T1000 (cell line): ENCODE measurements around the gene DEDD.

Experiments
- DNase-seq: peaks from one replicate; lab custom pipeline; 2025; ENCODE audit warnings: mixed read lengths; lab: John Stamatoyannopoulos, UW

Gene DEDD

DNA sequence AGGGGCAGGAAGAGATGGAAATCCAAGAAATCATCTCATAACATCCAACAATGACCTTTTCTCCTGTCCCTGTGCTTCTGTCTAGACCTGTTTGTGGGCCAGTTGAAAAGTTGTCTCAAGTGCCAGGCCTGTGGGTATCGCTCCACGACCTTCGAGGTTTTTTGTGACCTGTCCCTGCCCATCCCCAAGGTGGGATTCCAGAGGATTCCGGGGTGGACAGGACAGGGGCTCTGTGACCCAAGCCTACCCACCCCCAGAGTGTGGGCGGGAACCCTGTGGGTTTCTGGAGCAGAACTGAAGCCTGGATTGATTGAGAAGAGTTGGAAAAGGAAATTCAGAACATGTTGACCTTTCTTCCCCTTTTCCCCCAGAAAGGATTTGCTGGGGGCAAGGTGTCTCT is 31.3 kb upstream of the DEDD start:
- DNase-seq = no peak

DNA sequence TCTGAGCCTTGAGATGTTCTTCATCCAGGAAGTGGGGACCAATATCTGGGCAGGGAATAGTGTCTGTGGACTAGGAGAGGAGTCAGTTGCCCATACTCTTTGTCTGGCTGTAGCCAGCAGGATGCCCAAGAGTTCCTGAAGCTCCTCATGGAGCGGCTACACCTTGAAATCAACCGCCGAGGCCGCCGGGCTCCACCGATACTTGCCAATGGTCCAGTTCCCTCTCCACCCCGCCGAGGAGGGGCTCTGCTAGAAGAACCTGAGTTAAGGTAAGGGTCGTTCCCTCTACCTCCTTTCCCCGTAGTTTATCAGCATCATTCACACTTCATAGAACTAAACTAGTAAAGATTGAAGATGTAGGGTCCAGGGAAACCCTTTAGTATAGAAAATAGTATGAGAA is 30.3 kb upstream of the DEDD start:
- DNase-seq = no peak

DNA sequence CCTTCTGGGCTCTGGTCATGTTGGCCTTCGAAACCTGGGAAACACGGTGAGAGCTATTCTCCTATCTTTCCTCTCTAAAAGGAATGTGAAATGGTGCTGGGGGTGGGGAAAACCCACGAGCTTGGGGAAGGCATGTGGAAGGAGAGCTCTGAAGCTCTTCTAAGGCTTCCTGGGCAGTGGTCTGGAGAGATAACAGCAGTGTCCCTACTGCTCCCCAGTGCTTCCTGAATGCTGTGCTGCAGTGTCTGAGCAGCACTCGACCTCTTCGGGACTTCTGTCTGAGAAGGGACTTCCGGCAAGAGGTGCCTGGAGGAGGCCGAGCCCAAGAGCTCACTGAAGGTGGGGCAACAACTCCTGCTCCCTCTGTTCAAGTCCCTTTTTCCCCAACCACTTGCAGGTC is 29.6 kb upstream of the DEDD start:
- no peak for DNase-seq

DNA sequence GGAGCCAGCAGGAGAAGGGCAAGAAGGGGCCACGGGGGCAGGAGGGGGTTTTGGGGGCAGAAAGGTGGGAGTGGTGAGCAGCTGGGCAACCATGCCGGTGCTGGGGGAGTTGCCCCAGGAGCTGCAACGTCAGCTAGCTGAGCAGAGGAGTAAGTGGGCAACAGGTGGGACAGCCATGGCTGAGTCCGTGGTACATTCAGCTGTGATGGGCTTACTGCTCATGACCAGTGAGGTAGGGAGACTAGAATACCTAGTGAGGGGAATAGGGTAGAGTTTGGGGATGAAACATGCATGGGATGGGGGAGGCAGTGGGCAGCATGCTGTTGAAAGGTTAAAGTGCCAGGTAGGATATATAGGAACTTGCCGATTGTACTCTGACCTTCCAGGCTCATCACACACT is 29.2 kb upstream of the DEDD start:
- DNase-seq = no peak

DNA sequence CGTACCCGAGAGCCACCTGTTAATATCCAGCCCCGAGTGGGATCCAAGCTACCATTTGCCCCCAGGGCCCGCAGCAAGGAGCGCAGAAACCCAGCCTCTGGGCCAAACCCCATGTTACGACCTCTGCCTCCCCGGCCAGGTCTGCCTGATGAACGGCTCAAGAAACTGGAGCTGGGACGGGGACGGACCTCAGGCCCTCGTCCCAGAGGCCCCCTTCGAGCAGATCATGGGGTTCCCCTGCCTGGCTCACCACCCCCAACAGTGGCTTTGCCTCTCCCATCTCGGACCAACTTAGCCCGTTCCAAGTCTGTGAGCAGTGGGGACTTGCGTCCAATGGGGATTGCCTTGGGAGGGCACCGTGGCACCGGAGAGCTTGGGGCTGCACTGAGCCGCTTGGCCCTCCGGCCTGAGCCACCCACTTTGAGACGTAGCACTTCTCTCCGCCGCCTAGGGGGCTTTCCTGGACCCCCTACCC is 28.2 kb upstream of the DEDD start:
- DNase-seq = no peak

DNA sequence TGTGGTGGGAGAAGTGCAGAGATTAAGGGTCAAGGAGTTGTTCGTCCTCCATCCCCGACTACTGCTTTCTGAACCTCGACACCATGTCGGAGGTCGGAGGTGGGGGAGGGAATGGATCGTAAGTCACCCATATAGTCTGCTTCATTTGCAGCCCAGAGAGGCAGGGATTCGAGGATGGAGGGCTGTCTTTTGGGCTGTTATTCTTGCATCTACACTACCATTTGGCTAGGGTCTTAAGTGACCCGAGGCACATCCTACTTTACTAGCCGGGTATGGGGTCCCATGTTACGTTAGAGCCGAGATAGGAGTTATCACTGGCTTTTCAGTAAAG is 27.4 kb upstream of the DEDD start:
- DNase-seq = no peak

DNA sequence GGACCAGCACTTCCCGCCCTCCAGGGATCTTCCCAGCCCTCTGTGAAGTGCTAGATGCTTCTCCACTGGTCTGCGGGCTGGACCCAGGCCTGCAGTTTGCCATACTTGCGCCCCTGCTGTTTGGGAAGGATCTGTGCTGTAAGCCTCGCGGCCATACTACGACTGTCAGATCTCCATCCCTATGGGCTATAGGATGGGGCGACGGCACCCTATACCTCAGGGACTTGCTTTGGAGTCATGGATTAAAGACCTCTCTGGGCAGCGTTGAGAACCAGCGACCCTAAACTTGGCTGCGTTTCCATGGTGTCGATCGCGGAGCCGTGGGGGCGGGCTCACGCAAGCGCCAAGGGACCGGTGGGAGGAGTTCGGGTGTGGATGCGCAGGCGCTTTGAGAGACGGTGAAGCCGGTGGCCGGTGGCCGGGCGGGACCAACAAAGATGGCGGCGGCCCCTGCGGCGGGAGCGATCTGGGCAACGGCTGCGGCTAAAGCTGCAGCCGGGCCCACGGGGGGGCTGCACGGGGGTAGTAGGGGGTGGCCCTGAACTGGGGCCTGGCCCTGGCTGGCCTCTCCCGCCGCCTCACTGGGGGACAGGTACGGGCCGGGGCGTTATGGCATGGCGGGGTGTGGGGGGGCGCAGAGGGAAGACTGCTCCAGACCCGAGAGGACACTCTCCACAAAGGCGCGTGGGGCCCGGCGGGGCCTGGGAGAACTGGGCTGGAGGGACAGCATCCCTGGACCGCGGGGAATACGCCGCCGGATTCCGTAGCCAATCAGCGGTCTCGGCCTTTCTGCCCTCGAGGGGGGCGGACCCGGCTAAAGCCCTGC is 26.8 kb upstream of the DEDD start, which contains the start of gene USP21:
USP21 (plus strand) TSS at position 414 of the 826 bp plus-strand sequence. CDS start 1,141 bp downstream, outside the sequence.
- DNase-seq = peak; percentile 80

DNA sequence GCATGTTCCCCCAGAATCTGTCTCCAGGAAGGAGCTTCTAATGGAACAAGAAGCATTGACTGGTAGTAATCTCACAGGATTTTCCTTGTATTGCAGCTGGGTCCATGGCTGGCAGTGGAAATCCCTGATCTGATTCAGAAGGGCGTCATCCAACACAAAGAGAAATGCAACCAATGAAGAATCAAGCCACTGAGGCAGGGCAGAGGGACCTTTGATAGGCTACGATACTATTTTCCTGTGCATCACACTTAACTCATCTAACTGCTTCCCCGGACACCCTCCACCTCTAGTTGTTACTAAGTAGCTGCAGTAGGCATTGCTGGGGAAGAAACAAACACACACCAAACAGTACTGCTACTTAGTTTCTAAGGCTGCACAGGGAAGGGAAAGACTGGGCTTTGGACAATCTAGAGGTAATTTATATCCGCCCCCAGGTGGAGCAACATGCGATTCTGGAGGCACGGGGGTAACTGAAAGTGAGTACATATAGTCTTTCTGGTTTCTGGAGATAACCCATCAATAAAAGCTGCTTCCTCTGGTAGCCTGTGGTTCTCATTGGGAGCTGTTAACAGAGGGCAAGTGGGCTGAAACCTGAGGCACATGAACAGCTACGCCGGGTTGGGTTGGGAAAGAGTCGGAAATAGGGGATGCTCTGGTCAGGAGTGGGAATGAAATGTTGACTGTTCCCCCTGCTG is 26.0 kb upstream of the DEDD start:
- no peak for DNase-seq

DNA sequence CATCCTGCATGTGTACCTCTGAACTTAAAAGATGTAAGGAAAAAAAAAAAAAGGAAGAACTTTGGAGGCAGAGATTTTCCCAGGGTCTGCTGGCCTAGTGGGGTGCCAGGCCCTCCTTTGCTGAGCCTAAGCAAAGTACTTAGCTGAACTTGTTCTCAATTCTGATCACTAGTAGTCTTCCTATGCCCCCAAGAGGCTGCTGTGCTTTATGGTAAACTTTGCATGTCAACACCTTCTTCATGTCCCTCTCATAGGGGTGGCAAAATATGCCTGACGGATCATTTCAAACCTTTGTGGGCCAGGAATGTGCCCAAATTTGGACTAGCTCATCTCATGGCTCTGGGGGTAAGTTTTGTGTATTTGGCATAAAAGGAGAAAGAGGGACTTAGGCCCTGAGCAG is 25.4 kb upstream of the DEDD start:
- DNase-seq = no peak

DNA sequence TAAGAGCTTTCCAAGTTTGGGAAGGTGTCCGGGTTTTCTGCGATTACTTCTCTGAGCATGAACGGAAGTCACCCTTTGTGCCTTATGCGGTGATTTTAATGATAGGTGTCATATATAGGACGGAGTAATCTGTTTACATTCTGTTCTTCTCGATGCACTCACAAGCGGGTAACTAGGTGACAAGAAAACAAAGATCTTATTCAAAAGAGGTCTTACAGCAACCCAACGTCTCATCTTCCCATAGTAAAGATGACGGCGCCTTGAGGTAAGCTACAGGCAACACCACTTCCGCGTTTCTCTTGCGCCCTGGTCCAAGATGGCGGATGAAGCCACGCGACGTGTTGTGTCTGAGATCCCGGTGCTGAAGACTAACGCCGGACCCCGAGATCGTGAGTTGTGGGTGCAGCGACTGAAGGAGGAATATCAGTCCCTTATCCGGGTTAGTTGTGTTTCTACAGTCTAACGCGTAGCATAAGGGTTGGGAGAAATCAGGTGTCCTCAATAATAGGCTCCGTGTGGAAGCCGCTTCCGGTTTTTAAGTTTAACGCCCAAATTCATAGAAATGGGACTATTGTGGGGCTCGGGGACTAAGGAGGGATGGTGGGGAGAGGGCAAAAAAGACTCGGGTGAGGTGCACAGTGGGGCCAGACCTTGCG is 21.3 kb upstream of the DEDD start, which contains the start of gene UFC1:
UFC1 (plus strand) TSS at position 297 of the 656 bp plus-strand sequence; CDS start at position 317, 20 bp downstream.
- peak; percentile 66 for DNase-seq

DNA sequence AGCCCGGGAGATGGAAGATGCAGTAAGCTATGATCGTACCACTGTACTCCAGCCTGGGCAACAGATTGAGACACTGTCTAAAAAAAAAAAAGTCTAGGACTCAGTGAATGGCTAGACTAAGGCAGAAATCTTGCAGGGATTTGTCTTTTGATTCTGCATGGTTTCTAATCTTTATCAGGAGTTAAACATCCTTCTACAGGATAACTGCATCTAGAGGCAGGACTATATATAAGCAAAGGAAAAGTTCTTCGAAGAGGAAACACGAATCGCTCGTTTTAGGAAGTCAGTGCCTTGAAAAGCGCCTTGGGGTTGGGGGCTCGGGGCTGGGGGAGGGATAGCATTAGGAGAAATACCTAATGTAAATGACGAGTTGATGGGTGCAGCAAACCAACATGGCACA is 20.7 kb upstream of the DEDD start:
- no peak for DNase-seq

DNA sequence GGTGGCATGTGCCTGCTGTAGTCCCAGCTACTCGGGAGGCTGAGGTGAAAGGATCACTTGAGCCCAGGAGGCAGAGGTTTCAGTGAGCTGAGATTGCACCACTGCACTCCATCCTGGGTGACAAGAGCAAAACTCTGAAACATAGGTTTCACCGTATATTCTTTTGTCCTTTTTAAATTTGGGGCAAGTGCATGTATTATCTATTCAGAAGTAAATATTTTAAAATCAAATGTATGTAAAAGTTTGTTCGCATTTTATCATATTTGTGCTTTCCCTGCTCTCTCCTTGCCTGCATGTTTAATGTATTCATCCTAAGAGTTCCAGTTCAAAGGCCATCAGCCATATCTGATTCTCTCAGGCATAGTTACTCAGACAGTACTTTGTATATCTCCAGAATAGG is 13.4 kb upstream of the DEDD start:
- DNase-seq = no peak

DNA sequence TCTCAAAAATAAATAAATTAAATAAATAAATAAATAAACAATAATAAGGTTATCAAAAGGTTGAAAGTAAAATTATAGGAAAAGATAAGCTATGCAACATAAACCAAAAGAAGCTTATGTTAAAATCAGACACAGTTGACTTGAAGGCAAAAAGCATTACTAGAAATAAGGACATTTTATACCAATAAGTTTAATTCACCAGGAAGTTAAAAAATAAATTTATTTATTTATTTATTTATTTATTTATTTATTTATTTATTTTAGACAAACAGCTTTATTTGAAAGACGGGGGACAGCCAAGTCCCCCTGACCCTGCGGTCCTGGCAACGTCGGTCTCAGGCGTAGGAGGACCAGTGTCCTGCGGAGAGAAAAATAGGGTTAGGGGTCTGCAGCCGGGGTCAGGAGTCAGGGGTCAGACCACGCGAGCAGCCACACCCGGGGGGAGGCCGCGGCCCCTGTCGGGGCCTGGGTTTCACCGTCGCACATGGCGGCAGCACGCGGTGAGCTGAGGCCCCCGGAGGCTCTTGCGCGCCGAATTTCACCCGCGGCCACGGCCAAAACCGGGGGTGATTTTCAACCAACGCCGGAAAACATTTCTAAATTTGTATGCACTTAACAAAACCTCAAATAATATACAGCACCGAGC is 8.4 kb upstream of the DEDD start:
- DNase-seq = no peak

DNA sequence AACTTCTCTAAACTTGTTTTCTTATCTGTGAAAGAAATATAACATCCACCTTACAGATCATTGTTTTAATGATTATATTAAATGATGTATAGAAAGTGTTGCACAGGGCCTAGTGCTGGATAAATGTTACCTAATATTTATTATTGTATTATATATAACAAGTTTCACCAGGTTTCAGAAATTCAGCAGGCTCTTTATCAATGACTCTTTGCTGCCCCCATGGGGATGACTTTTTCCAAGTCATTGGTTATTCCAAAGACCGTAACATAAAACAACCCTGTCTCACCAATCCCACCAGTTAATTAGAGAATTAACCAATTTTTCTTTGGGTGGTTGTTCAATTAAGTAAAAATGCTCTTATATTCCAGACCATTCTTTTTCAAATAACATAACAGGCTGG is 7.3 kb upstream of the DEDD start:
- DNase-seq = no peak

DNA sequence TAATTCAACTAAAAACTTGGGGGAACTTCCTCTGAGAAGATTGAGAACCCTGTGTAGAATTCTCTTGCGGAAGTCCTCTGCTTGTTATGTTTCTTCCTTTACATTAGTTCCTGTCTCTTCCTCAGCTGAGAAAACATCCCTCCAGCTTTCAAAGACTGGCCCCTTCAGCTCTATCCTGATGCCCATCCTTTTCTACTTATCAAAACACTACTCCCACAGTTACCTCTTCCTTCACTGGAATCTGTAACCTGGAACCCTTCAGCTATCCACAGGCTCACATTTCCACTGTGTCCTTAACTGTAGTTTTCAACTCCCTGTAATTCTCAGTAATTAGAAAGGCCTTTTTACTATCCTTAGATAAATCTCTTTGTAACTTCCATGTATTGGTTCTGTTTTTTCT is 6.0 kb upstream of the DEDD start:
- no peak for DNase-seq

DNA sequence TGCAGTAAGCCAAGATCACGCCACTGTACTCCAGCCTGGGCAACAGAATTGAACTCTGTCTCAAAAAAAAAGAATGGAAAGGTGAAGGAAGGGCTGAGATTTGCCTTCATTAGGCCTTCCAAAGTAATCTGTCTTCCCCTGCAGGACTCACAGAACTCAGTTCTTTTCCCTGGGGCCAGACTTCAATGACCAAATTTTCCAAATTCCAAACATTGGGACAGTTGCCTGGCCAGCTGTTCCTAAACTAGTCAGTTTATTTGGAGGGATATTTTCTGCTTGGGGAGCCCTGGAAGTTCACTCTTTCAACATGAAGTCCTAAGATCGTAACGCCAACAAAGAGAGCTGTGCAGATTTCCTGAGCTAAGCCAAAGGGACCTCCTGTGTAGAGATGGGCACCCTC is 5.4 kb upstream of the DEDD start:
- DNase-seq = no peak

DNA sequence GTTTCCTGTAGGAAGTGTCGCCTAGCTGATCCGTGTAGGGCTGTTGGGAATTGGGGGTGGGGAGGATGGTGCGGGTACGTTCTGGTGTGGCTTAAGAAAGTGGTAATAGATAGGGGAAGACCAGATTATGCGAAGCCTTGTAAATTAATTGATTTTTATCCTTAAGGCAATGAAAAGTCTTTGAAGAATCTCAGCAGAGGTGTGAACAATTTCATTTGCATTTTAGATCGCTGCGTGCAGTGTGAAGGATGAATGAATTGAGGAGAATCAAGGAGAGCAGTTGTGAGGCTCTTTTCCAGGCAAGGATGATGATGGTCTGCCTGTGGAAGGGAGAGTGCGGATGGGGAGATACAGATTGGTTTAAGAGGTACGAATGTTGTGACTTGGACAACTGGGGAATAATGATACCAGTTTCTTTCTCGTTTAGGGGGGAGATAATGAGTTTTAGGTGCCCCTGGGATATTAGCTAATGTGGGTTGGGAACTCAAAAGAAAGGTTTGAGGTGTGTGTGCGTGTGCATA is 813 bp upstream of the DEDD start:
- DNase-seq = no peak

DNA sequence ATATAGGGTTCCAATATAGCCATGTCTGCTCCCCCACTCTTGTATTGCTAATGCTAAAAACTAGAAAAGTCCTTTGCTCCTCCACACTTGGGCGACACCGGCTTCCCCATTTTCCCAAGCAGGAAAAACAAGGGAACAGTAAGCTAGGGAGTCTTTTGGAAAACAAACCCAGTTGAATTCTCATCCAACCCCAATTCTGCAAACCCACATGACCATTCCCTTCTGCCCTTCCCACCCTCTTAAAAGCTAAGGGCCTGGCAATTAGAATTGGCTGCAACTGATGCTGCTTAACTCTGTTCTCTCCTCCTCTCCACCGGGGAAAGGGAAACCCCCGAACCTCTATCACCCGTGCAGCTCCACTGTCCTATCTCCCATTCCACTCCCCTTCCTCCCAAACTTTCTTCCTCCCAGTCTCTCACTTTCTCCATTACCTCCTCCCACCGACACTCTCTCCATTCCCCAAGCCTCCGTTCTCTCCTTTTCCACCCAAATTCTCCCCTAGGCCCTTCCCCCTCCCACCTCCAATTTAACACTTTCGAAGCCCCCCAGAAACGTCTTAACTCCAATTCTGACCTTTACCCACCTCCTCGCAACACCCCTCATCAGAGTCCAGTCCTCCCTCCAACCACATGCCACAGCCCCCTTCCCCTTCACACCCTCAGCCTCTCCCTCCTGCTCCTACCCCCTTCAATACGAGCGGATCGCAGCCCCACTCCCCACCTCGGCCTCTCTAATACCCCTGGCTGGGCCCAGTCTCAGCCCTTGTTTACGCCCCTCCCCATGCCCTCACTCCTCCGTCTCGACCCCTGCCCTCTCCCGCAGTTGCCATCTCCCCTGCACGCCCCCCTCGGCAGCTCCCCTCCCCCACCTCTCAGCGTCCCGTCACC is 701 bp downstream of the DEDD start:
- no peak for DNase-seq

DNA sequence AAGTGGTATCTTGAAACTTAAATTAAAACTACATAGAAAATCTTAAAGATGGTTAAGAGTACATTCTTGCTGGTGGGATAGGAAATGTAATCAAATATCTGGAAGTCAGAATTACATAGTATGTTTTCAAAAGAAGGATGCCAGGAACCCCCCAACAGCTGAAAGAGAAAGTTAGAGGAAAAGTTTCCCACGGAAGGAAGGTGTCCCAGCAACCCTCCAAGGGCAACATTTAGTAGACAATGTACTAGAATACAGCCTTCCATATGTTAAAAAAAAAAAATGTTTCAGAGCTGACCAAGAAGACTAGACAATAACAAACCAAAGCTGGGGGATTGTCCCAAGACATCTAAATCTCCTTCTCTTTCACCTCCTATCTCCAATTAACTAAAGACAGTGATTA is 2.2 kb downstream of the DEDD start:
- no peak for DNase-seq

DNA sequence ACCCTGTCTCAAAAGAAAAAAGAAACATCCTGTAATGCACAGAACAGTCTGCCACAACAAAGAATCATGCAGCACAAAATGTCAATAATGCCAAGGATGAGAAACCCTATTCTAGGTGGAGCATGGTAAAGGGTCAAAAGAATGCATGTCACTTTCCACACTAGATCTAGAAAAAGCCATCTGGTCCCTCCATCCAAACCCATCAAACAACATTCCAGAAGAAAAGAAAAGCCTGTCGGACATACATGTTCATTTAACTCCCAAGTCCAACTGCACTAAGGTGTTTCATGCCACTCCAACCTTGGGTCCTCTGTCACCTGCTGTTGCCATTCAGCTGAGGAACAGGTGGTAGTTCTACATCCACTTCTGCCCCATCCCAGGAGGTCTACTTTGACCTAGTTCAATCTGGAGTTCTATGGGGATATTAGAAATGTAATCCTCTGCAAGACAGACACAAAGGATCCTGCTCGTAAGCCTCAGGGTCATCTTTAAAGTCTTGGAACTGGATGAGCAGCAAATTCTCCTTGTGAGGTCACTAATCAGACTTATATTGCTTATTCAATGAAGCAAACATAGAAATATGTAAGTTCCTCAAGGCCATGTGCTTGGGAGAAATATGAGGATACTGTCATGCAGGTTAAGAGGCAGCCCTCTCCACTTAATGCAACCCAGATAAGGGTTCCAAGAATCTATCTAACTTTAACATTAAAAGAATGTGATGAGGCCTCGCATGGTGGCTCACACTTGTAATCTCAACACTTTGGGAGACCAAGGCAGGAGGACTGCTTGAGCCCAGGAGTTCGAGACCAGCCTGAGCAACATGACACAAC is 3.7 kb downstream of the DEDD start:
- DNase-seq = no peak
